Measurements from ENCODE around the gene FAM9C.
A peak's percentile ranks its signal among the peaks of the same experiment; 100 is the strongest.
"Not testable (repeated sequence)": the region's sequence is repeated elsewhere in the genome, so short reads cannot be mapped to it uniquely, and the experiment has no call there.

The FAM9C gene

GRCh38 chrX:13044441-13044840 lies at the start of gene FAM9C:
TSS of gene FAM9C (minus strand) at chrX:13044620. CDS start at chrX:13043789, 831 bp downstream.
- no peak for DNase-seq (ENCODE audit: low read depth in 3 of 3)

GRCh38 chrX:13093529-13094140 lies 49.2 kb upstream of the FAM9C start:
- no peak for DNase-seq (ENCODE audit: low read depth in 3 of 3)

GRCh38 chrX:13092455-13092941 lies 48.1 kb upstream of the FAM9C start:
- DNase-seq (ENCODE audit: low read depth in 3 of 3): peak in 1 of 3 experiments; percentile 70

- DNase-seq (ENCODE audit: low read depth in 3 of 3): no peak
Observed at GRCh38 chrX:13091111-13091765, 46.8 kb upstream of the FAM9C start.

- no peak for DNase-seq (ENCODE audit: low read depth in 3 of 3)
Observed at GRCh38 chrX:13090339-13091110, 46.1 kb upstream of the FAM9C start.

GRCh38 chrX:13090027-13090338 lies 45.6 kb upstream of the FAM9C start:
- no peak for DNase-seq (ENCODE audit: low read depth in 3 of 3)

- no peak for DNase-seq (ENCODE audit: low read depth in 3 of 3)
Observed at GRCh38 chrX:13088156-13088487, 43.7 kb upstream of the FAM9C start.

- DNase-seq (ENCODE audit: low read depth in 3 of 3): peak in 1 of 3 experiments; percentile 47
Observed at GRCh38 chrX:13087322-13088155, 43.1 kb upstream of the FAM9C start.

- not testable (repeated sequence) for DNase-seq (ENCODE audit: low read depth in 3 of 3)
Observed at GRCh38 chrX:13086793-13087321, 42.4 kb upstream of the FAM9C start.

- DNase-seq (ENCODE audit: low read depth in 3 of 3): no peak
Observed at GRCh38 chrX:13086076-13086475, 41.7 kb upstream of the FAM9C start.

- DNase-seq (ENCODE audit: low read depth in 3 of 3): no peak
Observed at GRCh38 chrX:13085526-13085925, 41.1 kb upstream of the FAM9C start.

- DNase-seq (ENCODE audit: low read depth in 3 of 3): no peak
Observed at GRCh38 chrX:13084611-13085010, 40.2 kb upstream of the FAM9C start.

- not testable (repeated sequence) for DNase-seq (ENCODE audit: low read depth in 3 of 3)
Observed at GRCh38 chrX:13083755-13084326, 39.4 kb upstream of the FAM9C start.

- DNase-seq (ENCODE audit: low read depth in 3 of 3): no peak
Observed at GRCh38 chrX:13082206-13083065, 38.0 kb upstream of the FAM9C start.

GRCh38 chrX:13081395-13082205 lies 37.2 kb upstream of the FAM9C start:
- no peak for DNase-seq (ENCODE audit: low read depth in 3 of 3)

GRCh38 chrX:13080128-13080795 lies 35.8 kb upstream of the FAM9C start:
- DNase-seq (ENCODE audit: low read depth in 3 of 3): no peak

GRCh38 chrX:13078739-13079444 lies 34.5 kb upstream of the FAM9C start:
- DNase-seq (ENCODE audit: low read depth in 3 of 3): no peak

GRCh38 chrX:13077168-13077567 lies 32.7 kb upstream of the FAM9C start:
- DNase-seq (ENCODE audit: low read depth in 3 of 3): peak in 1 of 3 experiments; percentile 29

All from stimulated activated CD4-positive, alpha-beta T cell treated with anti-CD3 and anti-CD28 coated beads, TNF-alpha, amount 100 ng/mL, for 24 hours (primary cell).